ENCODE data around the gene PRSS22. TPM values are rescaled to one million over a fixed set of nuclear protein-coding genes. Genes with fewer than 3 reads are reported as not detected.
A peak's percentile ranks its signal among the peaks of the same experiment; 100 is the strongest.
"Not testable (repeated sequence)": the region's sequence is repeated elsewhere in the genome, so short reads cannot be mapped to it uniquely, and the experiment has no call there.

PRSS22 gene, protein sequence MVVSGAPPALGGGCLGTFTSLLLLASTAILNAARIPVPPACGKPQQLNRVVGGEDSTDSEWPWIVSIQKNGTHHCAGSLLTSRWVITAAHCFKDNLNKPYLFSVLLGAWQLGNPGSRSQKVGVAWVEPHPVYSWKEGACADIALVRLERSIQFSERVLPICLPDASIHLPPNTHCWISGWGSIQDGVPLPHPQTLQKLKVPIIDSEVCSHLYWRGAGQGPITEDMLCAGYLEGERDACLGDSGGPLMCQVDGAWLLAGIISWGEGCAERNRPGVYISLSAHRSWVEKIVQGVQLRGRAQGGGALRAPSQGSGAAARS
- total RNA-seq: 1 to 10 TPM in 2 of 6 experiments, under 1 TPM in 3, not detected in 1; 0.18 to 2.1 (median 0.84) TPM
- long read RNA-seq: 0 reads

DNA sequence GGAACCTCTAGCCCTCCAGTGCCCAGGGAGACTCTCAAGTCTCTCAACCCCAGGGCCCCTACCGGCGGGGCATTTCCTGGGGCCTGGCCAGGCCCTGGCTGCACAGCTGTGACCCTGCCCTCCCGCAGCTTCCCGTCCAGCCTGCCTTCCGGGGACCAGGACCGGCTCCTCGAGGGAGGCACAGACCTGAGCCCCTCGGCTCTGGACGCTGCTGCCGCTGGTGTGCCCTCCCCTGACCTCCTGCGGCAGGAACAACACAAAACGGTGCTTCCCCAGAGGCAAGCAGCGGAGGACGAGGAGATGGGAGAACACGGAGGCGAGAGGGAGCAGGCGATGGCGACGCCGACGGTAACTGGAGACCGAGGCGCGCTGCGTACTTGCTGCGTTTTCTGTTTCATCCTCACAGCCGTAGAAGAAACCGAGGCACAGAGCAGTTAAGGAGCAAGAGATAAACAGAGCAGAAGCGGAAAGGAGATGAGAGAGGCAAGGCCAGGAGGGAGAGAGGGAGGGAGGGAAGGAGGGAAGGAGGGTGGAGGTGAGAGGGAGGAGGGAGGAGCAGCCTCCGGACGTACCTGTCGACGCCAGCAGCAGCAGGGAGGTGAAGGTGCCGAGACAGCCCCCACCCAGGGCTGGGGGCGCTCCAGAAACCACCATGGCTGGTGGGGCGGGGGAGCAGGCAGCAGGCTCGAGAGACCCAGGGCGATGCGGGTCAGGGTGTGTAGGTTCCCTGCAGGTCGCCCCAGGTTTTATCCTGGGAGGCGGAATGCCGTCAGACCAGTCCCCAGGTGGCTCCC lies at the start of gene PRSS22:
Gene PRSS22, minus strand, starts transcription at position 720 of the 794 bp plus-strand sequence. Its CDS starts 66 bp downstream, at position 654.
- Histone ChIP-seq H3K4me3 (no peak within 1 kb of the TSS), H3K9me3 (no peaks in the 10 kb centered on the region), H3K36me3 (no peaks in the 10 kb centered on the region), H3K27ac (no peak within 1 kb of the TSS), H3K4me1 (no peaks in the 10 kb centered on the region), H3K27me3 (no peaks in the 10 kb centered on the region)
- WGBS (ENCODE audit: insufficient coverage, low coverage, low lambda C conversion rate, missing lambda C conversion rate): 8% methylated on average over 23 of the region's 42 CpGs
- TF ChIP-seq, protein P1, sequence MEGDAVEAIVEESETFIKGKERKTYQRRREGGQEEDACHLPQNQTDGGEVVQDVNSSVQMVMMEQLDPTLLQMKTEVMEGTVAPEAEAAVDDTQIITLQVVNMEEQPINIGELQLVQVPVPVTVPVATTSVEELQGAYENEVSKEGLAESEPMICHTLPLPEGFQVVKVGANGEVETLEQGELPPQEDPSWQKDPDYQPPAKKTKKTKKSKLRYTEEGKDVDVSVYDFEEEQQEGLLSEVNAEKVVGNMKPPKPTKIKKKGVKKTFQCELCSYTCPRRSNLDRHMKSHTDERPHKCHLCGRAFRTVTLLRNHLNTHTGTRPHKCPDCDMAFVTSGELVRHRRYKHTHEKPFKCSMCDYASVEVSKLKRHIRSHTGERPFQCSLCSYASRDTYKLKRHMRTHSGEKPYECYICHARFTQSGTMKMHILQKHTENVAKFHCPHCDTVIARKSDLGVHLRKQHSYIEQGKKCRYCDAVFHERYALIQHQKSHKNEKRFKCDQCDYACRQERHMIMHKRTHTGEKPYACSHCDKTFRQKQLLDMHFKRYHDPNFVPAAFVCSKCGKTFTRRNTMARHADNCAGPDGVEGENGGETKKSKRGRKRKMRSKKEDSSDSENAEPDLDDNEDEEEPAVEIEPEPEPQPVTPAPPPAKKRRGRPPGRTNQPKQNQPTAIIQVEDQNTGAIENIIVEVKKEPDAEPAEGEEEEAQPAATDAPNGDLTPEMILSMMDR (IDR thresholded peaks at IDR 0.05): no peak
- no peak for TF ChIP-seq POLR2A (IDR thresholded peaks at IDR 0.05)
- peak in 3 of 4 donors; percentile 10 to 57 (median 20) for ATAC-seq
- intact Hi-C loops (cut with DNase I): no loop called here
- no peak for DNase-seq

DNA sequence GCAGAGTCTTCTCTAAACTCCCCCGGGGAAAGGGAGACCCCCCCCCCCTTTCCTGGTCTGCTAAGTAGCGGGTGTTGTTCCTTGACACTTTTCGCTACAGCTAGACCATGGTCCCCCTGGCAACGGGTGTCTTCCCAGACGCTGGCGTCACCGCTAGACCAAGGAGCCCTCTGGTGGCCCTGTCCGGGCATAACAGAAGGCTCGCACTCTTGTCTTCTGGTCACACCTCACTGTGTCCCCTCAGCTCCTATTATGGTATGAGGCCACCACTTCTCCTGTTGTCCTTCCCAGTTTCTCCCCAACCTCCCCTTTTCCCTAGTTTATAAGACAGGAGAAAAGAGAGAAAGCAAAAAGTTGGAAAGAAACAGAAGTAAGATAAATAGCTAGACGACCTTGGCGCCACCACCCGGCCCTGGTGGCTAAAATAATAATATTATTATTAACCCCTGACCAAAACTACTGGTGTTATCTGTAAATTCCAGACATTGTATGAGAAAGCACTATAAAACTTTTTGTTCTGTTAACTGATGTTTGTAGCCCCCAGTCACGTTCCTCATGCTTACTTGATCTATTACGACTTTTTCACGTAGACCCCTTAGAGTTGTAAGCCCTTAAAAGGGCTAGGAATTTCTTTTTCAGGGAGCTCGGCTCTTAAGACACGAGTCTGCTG lies 49.2 kb upstream of the PRSS22 start:
- intact Hi-C loops (cut with DNase I); ATAC-seq; H3K4me3 ChIP-seq; H3K9me3 ChIP-seq; H3K27me3 ChIP-seq; H3K27ac ChIP-seq; H3K36me3 ChIP-seq: not testable (repeated sequence)
- WGBS (ENCODE audit: insufficient coverage, low coverage, low lambda C conversion rate, missing lambda C conversion rate): 20% methylated on average over 11 of the region's 17 CpGs
- TF ChIP-seq, protein P1 (IDR thresholded peaks at IDR 0.05): peak; percentile 32 to 56 (median 50)
- H3K4me1 ChIP-seq: peaks cover 0 to 10% (median 0%) of the 10 kb centered on the region in 4 donors
- DNase-seq: peak in 1 of 3 donors; percentile 51

DNA sequence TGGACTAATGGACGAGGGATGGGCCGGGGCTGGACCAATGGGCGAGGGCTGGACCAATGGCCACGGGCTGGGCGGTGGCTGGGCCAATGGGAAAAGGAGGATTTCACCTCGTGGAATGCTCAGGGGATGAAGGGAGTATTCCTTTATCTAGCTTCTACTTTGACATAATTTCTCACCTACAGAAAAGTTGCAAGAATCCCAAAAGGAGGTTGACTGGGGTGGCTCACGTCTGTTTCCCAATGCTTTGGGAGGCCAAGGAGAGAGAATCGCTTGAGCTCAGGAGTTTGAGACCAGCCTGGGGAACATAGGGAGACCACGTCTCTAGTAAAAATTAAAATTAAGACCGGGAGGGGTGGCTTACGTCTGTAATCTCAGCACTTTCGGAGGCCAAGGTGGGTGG lies 48.0 kb upstream of the PRSS22 start:
- ATAC-seq (no peak), DNase-seq (no peak)
- H3K36me3 ChIP-seq: no peaks in the 10 kb centered on the region
- TF ChIP-seq, protein P1 (IDR thresholded peaks at IDR 0.05): no peak
- TF ChIP-seq POLR2A (IDR thresholded peaks at IDR 0.05): no peak
- no peaks in the 10 kb centered on the region for H3K9me3 ChIP-seq
- H3K4me1 ChIP-seq: peaks cover 0 to 10% (median 0%) of the 10 kb centered on the region in 4 donors
- H3K4me3 ChIP-seq: no peak overlapping the region
- intact Hi-C loops (cut with DNase I): no loop called here
- H3K27me3 ChIP-seq: no peaks in the 10 kb centered on the region
- no peak overlapping the region for H3K27ac ChIP-seq
- 29% methylated on average over 12 of the region's 12 CpGs for WGBS (ENCODE audit: insufficient coverage, low coverage, low lambda C conversion rate, missing lambda C conversion rate)

DNA sequence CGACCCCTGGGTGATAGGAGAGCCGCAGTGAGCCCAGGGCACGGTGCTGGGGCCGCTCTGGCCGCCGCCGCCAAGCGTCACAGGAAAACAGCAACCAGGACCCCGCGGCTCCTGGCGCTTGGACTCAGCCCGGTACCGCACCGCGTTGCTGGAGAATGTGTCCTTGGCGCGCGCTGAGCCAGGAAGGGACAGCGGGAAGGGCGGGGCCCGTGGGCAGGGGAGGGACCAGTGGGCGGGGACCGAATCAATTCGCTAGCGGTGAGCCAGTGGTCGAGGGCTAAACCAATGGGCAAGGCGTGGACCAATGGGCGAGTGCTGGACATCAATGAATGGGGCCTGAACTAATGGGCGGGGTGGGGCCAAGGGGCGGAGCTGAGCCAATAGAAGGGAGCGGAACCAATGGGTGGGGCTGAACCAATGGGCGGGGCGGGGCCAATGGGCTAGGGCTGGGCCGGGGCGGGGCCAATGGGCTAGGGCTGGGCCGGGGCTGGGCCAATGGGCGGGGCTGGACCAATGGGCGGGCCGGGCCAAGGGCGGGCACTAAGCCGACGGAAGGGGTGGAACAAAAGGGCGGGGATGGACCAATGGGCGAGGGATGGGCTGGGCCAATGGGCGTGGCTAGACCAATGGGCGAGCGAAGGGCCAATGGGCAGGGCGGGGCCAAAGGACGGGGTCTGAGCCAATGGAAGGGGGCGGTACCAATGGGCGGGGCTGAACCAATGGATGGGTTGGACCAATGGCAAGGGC lies 47.4 kb upstream of the PRSS22 start:
- Histone ChIP-seq H3K36me3 (no peaks in the 10 kb centered on the region), H3K27ac (peak overlapping the region; percentile 63 to 82 (median 77)), H3K27me3 (no peaks in the 10 kb centered on the region), H3K4me3 (peak overlapping the region; percentile 68 to 78 (median 75)), H3K9me3 (no peaks in the 10 kb centered on the region), H3K4me1 (peaks cover 0 to 10% (median 0%) of the 10 kb centered on the region in 4 donors)
- ATAC-seq (peak; percentile 86 to 91 (median 86)), DNase-seq (peak; percentile 99)
- intact Hi-C loops (cut with DNase I): no loop called here
- TF ChIP-seq POLR2A (IDR thresholded peaks at IDR 0.05): peak; percentile 95
- TF ChIP-seq, protein P1 (IDR thresholded peaks at IDR 0.05): no peak
- WGBS (ENCODE audit: insufficient coverage, low coverage, low lambda C conversion rate, missing lambda C conversion rate): under 1% methylated on average over 34 of the region's 51 CpGs
